Effector memory CD4-positive, alpha-beta T cell (primary cell): ENCODE data around the gene PRPF38B.

Experiments used
- DNase-seq, 3 donors: peaks; one replicate each; pipeline ENCODE4 v3.0.0-alpha.2; 2020
- H3K27ac ChIP-seq: 2 replicates; pipeline ENCODE4 v1.7.0; 2013; ENCODE audit warnings: mild to moderate bottlenecking, low read length, moderate library complexity; ENCODE audit not compliant: insufficient read depth, poor library complexity, severe bottlenecking
- H3K27me3 ChIP-seq: replicated peaks from 2 replicates; pipeline ENCODE4 v1.7.0; 2013; ENCODE audit warnings: mild to moderate bottlenecking, low read length; ENCODE audit not compliant: insufficient read depth, control insufficient read depth, poor library complexity, severe bottlenecking
- H3K36me3 ChIP-seq: 2 replicates; pipeline ENCODE4 v1.7.0; 2013; ENCODE audit warnings: mild to moderate bottlenecking, low read length, moderate library complexity; ENCODE audit not compliant: control insufficient read depth, insufficient read depth
- H3K4me1 ChIP-seq: 2 replicates; pipeline ENCODE4 v1.7.0; 2013; ENCODE audit warnings: low read length, mild to moderate bottlenecking; ENCODE audit not compliant: control insufficient read depth, insufficient read depth, poor library complexity, severe bottlenecking
- H3K4me3 ChIP-seq: 2 replicates; pipeline ENCODE4 v1.7.0; 2013; ENCODE audit warnings: low read length, low read depth, mild to moderate bottlenecking; ENCODE audit not compliant: insufficient read depth, poor library complexity, severe bottlenecking
- H3K9me3 ChIP-seq: 2 replicates; pipeline ENCODE4 v1.7.0; 2013; ENCODE audit warnings: mild to moderate bottlenecking, low read length, moderate library complexity; ENCODE audit not compliant: control insufficient read depth

PRPF38B gene

GRCh38 chr1:108717774-108718316, 25.7 kb downstream of the PRPF38B start:
- H3K4me1 ChIP-seq: no peaks in the 10 kb centered on the region
- no peaks in the 10 kb centered on the region for H3K36me3 ChIP-seq
- no peaks in the 10 kb centered on the region for H3K9me3 ChIP-seq
- no peak overlapping the region for H3K27ac ChIP-seq
- no peaks in the 10 kb centered on the region for H3K27me3 ChIP-seq
- H3K4me3 ChIP-seq: no peak overlapping the region
- DNase-seq: no peak

- Histone ChIP-seq H3K36me3 (no peaks in the 10 kb centered on the region), H3K4me3 (no peak overlapping the region), H3K9me3 (no peaks in the 10 kb centered on the region), H3K4me1 (no peaks in the 10 kb centered on the region), H3K27ac (no peak overlapping the region), H3K27me3 (no peaks in the 10 kb centered on the region)
- DNase-seq: no peak
These were observed 27.0 kb downstream of the PRPF38B start for GRCh38 chr1:108718927-108719655.

- H3K36me3 ChIP-seq: no peaks in the 10 kb centered on the region
- no peak for DNase-seq
- H3K9me3 ChIP-seq: no peaks in the 10 kb centered on the region
- H3K4me1 ChIP-seq: no peaks in the 10 kb centered on the region
- no peak overlapping the region for H3K27ac ChIP-seq
- no peaks in the 10 kb centered on the region for H3K27me3 ChIP-seq
- H3K4me3 ChIP-seq: no peak overlapping the region
These were observed 27.7 kb downstream of the PRPF38B start for GRCh38 chr1:108719656-108720435.

GRCh38 chr1:108722292-108722691, 30.2 kb downstream of the PRPF38B start:
- H3K9me3 ChIP-seq: no peaks in the 10 kb centered on the region
- H3K36me3 ChIP-seq: no peaks in the 10 kb centered on the region
- no peaks in the 10 kb centered on the region for H3K4me1 ChIP-seq
- DNase-seq: no peak
- no peaks in the 10 kb centered on the region for H3K27me3 ChIP-seq
- H3K4me3 ChIP-seq: no peak overlapping the region
- no peak overlapping the region for H3K27ac ChIP-seq

- Histone ChIP-seq H3K27ac (no peak overlapping the region), H3K9me3 (no peaks in the 10 kb centered on the region), H3K4me1 (no peaks in the 10 kb centered on the region), H3K27me3 (no peaks in the 10 kb centered on the region), H3K4me3 (no peak overlapping the region), H3K36me3 (no peaks in the 10 kb centered on the region)
- DNase-seq: no peak
These were observed 33.8 kb downstream of the PRPF38B start for GRCh38 chr1:108725906-108726305.

- Histone ChIP-seq H3K36me3 (no peaks in the 10 kb centered on the region), H3K4me3 (no peak overlapping the region), H3K4me1 (no peaks in the 10 kb centered on the region), H3K27ac (no peak overlapping the region), H3K27me3 (no peaks in the 10 kb centered on the region), H3K9me3 (no peaks in the 10 kb centered on the region)
- no peak for DNase-seq
These were observed 36.3 kb downstream of the PRPF38B start for GRCh38 chr1:108728327-108728923.

GRCh38 chr1:108729481-108729880, 37.4 kb downstream of the PRPF38B start:
- H3K9me3 ChIP-seq: no peaks in the 10 kb centered on the region
- no peaks in the 10 kb centered on the region for H3K4me1 ChIP-seq
- H3K27ac ChIP-seq: no peak overlapping the region
- DNase-seq: no peak
- H3K27me3 ChIP-seq: no peaks in the 10 kb centered on the region
- H3K4me3 ChIP-seq: no peak overlapping the region
- no peaks in the 10 kb centered on the region for H3K36me3 ChIP-seq

- H3K27ac ChIP-seq: no peak overlapping the region
- no peaks in the 10 kb centered on the region for H3K9me3 ChIP-seq
- no peaks in the 10 kb centered on the region for H3K4me1 ChIP-seq
- no peak overlapping the region for H3K4me3 ChIP-seq
- no peaks in the 10 kb centered on the region for H3K36me3 ChIP-seq
- H3K27me3 ChIP-seq: no peaks in the 10 kb centered on the region
- no peak for DNase-seq
These were observed 40.3 kb downstream of the PRPF38B start for GRCh38 chr1:108732398-108732797.

- no peak for DNase-seq
- no peaks in the 10 kb centered on the region for H3K4me1 ChIP-seq
- no peaks in the 10 kb centered on the region for H3K36me3 ChIP-seq
- no peaks in the 10 kb centered on the region for H3K27me3 ChIP-seq
- no peak overlapping the region for H3K4me3 ChIP-seq
- H3K27ac ChIP-seq: no peak overlapping the region
- H3K9me3 ChIP-seq: no peaks in the 10 kb centered on the region
These were observed 42.2 kb downstream of the PRPF38B start for GRCh38 chr1:108734171-108734865.
